HCT116 (cell line): ENCODE measurements around the gene PRPH2. TPM values are rescaled to one million over a fixed set of nuclear protein-coding genes. Genes with fewer than 3 reads are reported as not detected.

ENCODE experiments used
- ATAC-seq: fragments of 200-7000 bp; cut with Tn5 transposase; 2 replicates; pipeline ENCODE4 v1.9.1; 2020; ENCODE audit warnings: mild to moderate bottlenecking, moderate library complexity
- BruUV-seq: library from RNA; stranded (reverse); fragments of 400-500 nt; replicated peaks from 2 replicates; lab custom pipeline; 2021; lab: Mats Ljungman, UMichigan
- CTCF ChIA-PET: fragments of 300-600 bp; sonication (Branson Sonifier 250); formaldehyde crosslinking; loops from one replicate; lab custom pipeline; 2021; ENCODE audit warnings: antibody characterized with exemption; lab: Charles Lee
- POLR2A ChIA-PET: fragments of 300-600, 350-600 bp; sonication (Branson Sonifier 250); formaldehyde crosslinking; loops from one replicate; lab custom pipeline; 2021; ENCODE audit warnings: antibody characterized with exemption; lab: Charles Lee
- RAD21 ChIA-PET, 2 experiments: fragments of 300-600 bp; sonication (Branson Sonifier 250); formaldehyde crosslinking; loops; one replicate each; lab custom pipeline; 2023; ENCODE audit warnings: low total read pairs in 2 of 2; ENCODE audit not compliant: uncharacterized antibody in 2 of 2, unreplicated experiment in 2 of 2, low non-redundant PET in 1 of 2; lab: Charles Lee
- DNase-seq: peaks from one replicate; pipeline ENCODE4 v3.0.0-alpha.2; 2010; ENCODE audit warnings: low read depth, low spot score
- H2AFZ ChIP-seq: fragments of 200-600 bp; shearing (Covaris generic), sonication (generic); 2 replicates; pipeline ENCODE4 v1.6.1; 2017; ENCODE audit warnings: low read depth, mixed run types, mixed read lengths, antibody characterized with exemption, low read length; ENCODE audit not compliant: poor library complexity, severe bottlenecking
- H3K27ac ChIP-seq: 2 replicates; pipeline ENCODE4 v1.5.1; 2012; ENCODE audit warnings: low read depth, low read length
- H3K27me3 ChIP-seq: fragments of 200-600 bp; sonication (generic); 2 replicates; pipeline ENCODE4 v1.6.1; 2016; ENCODE audit warnings: mixed run types, low read length, mixed read lengths; ENCODE audit not compliant: insufficient read depth
- H3K36me3 ChIP-seq, 2 experiments: fragments of 200-500 bp in 1 of 2; fragments of 200-600 bp in 1 of 2; sonication (Bioruptor generic) in 1 of 2; sonication (generic) in 1 of 2; 2 replicates each; pipeline versions ENCODE4 v1.5.1 to v1.6.1; 2014 to 2016; ENCODE audit warnings: low read length in 2 of 2, inconsistent platforms in 1 of 2, mixed read lengths in 1 of 2, mixed run types in 1 of 2; ENCODE audit not compliant: insufficient read depth in 2 of 2, control insufficient read depth in 1 of 2
- H3K4me1 ChIP-seq, 2 experiments: fragments of 200-600 bp in 1 of 2; sonication (generic) in 1 of 2; 2 replicates each; pipeline versions ENCODE4 v1.5.1 to v1.6.1; 2012 to 2017; ENCODE audit warnings: low read length in 2 of 2, inconsistent platforms in 1 of 2, mild to moderate bottlenecking in 1 of 2, mixed read lengths in 1 of 2, mixed run types in 1 of 2, moderate library complexity in 1 of 2; ENCODE audit not compliant: insufficient read depth in 2 of 2, control insufficient read depth in 1 of 2
- H3K4me2 ChIP-seq: fragments of 200-600 bp; sonication (generic); 2 replicates; pipeline ENCODE4 v1.6.1; 2017; ENCODE audit warnings: mixed run types, low read length, mixed read lengths
- H3K4me3 ChIP-seq, 2 experiments: fragments of 200-600 bp in 1 of 2; sonication (generic) in 1 of 2; replicated peaks in 1 of 2; 2 replicates each; pipeline ENCODE4 v1.5.1; 2011 to 2016; ENCODE audit warnings: low read length in 2 of 2, control low read depth in 1 of 2, low read depth in 1 of 2, mild to moderate bottlenecking in 1 of 2, mixed read lengths in 1 of 2, mixed run types in 1 of 2
- H3K79me2 ChIP-seq: fragments of 200-600 bp; sonication (generic); 2 replicates; pipeline ENCODE4 v1.6.1; 2017; ENCODE audit warnings: mild to moderate bottlenecking, mixed run types, low read length, moderate library complexity, mixed read lengths; ENCODE audit not compliant: insufficient read depth
- H3K9ac ChIP-seq: fragments of 200-600 bp; sonication (generic); 2 replicates; pipeline ENCODE4 v1.6.1; 2016; ENCODE audit warnings: low read length, mixed read lengths
- H3K9me2 ChIP-seq: fragments of 200-600 bp; sonication (generic), shearing (Covaris generic); 2 replicates; pipeline ENCODE4 v1.6.1; 2017; ENCODE audit warnings: mixed run types, mild to moderate bottlenecking, moderate library complexity; ENCODE audit not compliant: insufficient read depth
- H3K9me3 ChIP-seq, 2 experiments: fragments of 200-500 bp in 1 of 2; fragments of 200-600 bp in 1 of 2; sonication (Bioruptor generic) in 1 of 2; sonication (generic) in 1 of 2; 2 replicates each; pipeline ENCODE4 v1.6.1; 2014 to 2017; ENCODE audit warnings: low read length in 2 of 2, mixed read lengths in 2 of 2, inconsistent platforms in 1 of 2, low read depth in 1 of 2, mild to moderate bottlenecking in 1 of 2, mixed run types in 1 of 2, moderate library complexity in 1 of 2; ENCODE audit not compliant: control insufficient read depth in 1 of 2, insufficient read depth in 1 of 2
- H4K20me1 ChIP-seq: fragments of 200-600 bp; sonication (generic), shearing (Covaris generic); 2 replicates; pipeline ENCODE4 v1.6.1; 2017; ENCODE audit warnings: mixed run types, mild to moderate bottlenecking, moderate library complexity; ENCODE audit not compliant: insufficient read depth
- CEBPB ChIP-seq: IDR thresholded peaks from 2 replicates; pipeline ENCODE4 v1.6.1; 2012; ENCODE audit warnings: low read depth
- EGR1 ChIP-seq: IDR thresholded peaks from 2 replicates; pipeline ENCODE4 v1.6.1; 2012; ENCODE audit warnings: low read depth
- ELF1 ChIP-seq: IDR thresholded peaks from 2 replicates; pipeline ENCODE4 v1.6.1; 2012; ENCODE audit warnings: low read depth, borderline replicate concordance
- EZH2 ChIP-seq: fragments of 200-600 bp; sonication (generic); IDR thresholded peaks from 2 replicates; pipeline ENCODE4 v1.6.1; 2017; ENCODE audit warnings: antibody characterized with exemption, mixed run types
- EZH2phosphoT487 ChIP-seq: fragments of 200-600 bp; IDR thresholded peaks from 2 replicates; pipeline ENCODE4 v1.6.1; 2018; ENCODE audit warnings: antibody characterized with exemption, borderline replicate concordance
- FOSL1 ChIP-seq: IDR thresholded peaks from 2 replicates; pipeline ENCODE4 v1.6.1; 2012; ENCODE audit warnings: low read depth
- JUND ChIP-seq: IDR thresholded peaks from 2 replicates; pipeline ENCODE4 v1.6.1; 2012
- POLR2A ChIP-seq: IDR thresholded peaks from 2 replicates; pipeline ENCODE4 v1.7.0; 2011; ENCODE audit warnings: borderline replicate concordance; ENCODE audit not compliant: insufficient read depth, insufficient read length; ENCODE audit errors: extremely low read depth
- POLR2AphosphoS5 ChIP-seq: IDR thresholded peaks from 2 replicates; pipeline ENCODE4 v1.6.1; 2011; ENCODE audit warnings: mild to moderate bottlenecking, low read depth, low read length, moderate library complexity
- RAD21 ChIP-seq: IDR thresholded peaks from 2 replicates; pipeline ENCODE4 v1.6.1; 2012; ENCODE audit warnings: low read depth, mild to moderate bottlenecking
- SIN3A ChIP-seq: IDR thresholded peaks from 2 replicates; pipeline ENCODE4 v1.6.1; 2012; ENCODE audit warnings: low read depth
- SP1 ChIP-seq: IDR thresholded peaks from 2 replicates; pipeline ENCODE4 v1.6.1; 2012; ENCODE audit warnings: low read depth
- SRF ChIP-seq: IDR thresholded peaks from 2 replicates; pipeline ENCODE4 v1.6.1; 2012; ENCODE audit warnings: low read depth
- YY1 ChIP-seq: IDR thresholded peaks from 2 replicates; pipeline ENCODE4 v1.6.1; 2011; ENCODE audit warnings: low read length, low read depth, moderate library complexity, mild to moderate bottlenecking; ENCODE audit not compliant: insufficient replicate concordance; ENCODE audit errors: extremely low read depth
- ZNF274 ChIP-seq: fragments of 200-500 bp; sonication (Bioruptor generic); IDR thresholded peaks from 2 replicates; pipeline ENCODE4 v1.6.1; 2014; ENCODE audit warnings: mild to moderate bottlenecking, low read depth, low read length, inconsistent platforms
- intact Hi-C: fragments of 100-400 bp; cut with micrococcal nuclease; formaldehyde crosslinking; loops from 2 replicates; pipeline ENCODE4 v1.10.0; 2022
- total RNA-seq: library from RNA; stranded (reverse); gene quantifications from one replicate; pipeline ENCODE4 v1.2.1, GENCODE V29; 2021; ENCODE audit not compliant: unreplicated experiment
- TF ChIP-seq, protein P1 (sequence below): IDR thresholded peaks from 2 replicates; pipeline ENCODE4 v1.6.1; 2011; ENCODE audit warnings: mild to moderate bottlenecking, low read length, moderate library complexity; ENCODE audit not compliant: insufficient replicate concordance; ENCODE audit errors: extremely low read depth
- TF ChIP-seq, protein P2 (sequence below): IDR thresholded peaks from 2 replicates; pipeline ENCODE4 v1.6.1; 2012; ENCODE audit warnings: low read depth
- TF ChIP-seq, protein P3 (sequence below): IDR thresholded peaks from 2 replicates; pipeline ENCODE4 v1.6.1; 2012

PRPH2 gene
- total RNA-seq, 1 experiment from 2014 or later: not detected

DNA sequence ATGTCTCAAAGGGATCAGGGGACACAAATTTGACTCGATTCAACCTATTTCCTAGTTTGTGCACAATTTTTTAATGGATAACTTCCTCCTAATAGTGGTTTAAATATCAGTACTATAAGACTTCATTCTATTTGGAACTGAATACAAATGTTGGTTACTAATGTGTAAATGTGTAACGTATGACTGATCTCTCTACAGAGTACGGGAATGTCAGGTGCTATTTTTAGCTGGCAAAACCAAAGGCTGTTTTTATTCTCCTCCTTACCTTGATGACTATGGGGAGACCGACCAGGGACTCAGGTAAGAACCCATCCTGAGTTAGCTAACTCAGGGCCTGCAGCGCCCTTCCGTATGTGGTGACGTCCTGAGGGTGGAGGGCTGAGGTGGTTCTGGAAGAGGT lies 33.0 kb downstream of the PRPH2 start:
- CTCF ChIA-PET: no interaction called here

More for the DNA sequence above, 33.0 kb downstream of the PRPH2 start:
- no TSS peak for BruUV-seq
- Histone ChIP-seq H3K9me2 (no peaks in the 10 kb centered on the region), H3K79me2 (no peaks in the 10 kb centered on the region), H2AFZ (no peak overlapping the region), H3K4me2 (no peak overlapping the region), H3K9me3 (no peaks in the 10 kb centered on the region), H3K9ac (no peak overlapping the region), H3K27ac (no peak overlapping the region), H3K27me3 (no peaks in the 10 kb centered on the region), H3K4me3 (no peak overlapping the region), H4K20me1 (no peaks in the 10 kb centered on the region), H3K36me3 (peaks cover 8 to 34% of the 10 kb centered on the region in 2 experiments; a peak in 3 of 4 replicates), H3K4me1 (peaks cover 16 to 31% of the 10 kb centered on the region in 2 experiments; a peak in 3 of 4 replicates)
- intact Hi-C loops: no loop called here
- ATAC-seq (no peak), DNase-seq (no peak)
- RAD21 ChIA-PET: no interaction called here
- POLR2A ChIA-PET: no interaction called here
- no peak for TF ChIP-seq RAD21
- TF ChIP-seq EGR1: no peak
- TF ChIP-seq, protein P1, sequence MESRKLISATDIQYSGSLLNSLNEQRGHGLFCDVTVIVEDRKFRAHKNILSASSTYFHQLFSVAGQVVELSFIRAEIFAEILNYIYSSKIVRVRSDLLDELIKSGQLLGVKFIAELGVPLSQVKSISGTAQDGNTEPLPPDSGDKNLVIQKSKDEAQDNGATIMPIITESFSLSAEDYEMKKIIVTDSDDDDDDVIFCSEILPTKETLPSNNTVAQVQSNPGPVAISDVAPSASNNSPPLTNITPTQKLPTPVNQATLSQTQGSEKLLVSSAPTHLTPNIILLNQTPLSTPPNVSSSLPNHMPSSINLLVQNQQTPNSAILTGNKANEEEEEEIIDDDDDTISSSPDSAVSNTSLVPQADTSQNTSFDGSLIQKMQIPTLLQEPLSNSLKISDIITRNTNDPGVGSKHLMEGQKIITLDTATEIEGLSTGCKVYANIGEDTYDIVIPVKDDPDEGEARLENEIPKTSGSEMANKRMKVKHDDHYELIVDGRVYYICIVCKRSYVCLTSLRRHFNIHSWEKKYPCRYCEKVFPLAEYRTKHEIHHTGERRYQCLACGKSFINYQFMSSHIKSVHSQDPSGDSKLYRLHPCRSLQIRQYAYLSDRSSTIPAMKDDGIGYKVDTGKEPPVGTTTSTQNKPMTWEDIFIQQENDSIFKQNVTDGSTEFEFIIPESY: no peak
- no peak for TF ChIP-seq YY1
- no peak for TF ChIP-seq SP1
- no peak for TF ChIP-seq FOSL1
- TF ChIP-seq EZH2: no peak
- TF ChIP-seq, protein P2, sequence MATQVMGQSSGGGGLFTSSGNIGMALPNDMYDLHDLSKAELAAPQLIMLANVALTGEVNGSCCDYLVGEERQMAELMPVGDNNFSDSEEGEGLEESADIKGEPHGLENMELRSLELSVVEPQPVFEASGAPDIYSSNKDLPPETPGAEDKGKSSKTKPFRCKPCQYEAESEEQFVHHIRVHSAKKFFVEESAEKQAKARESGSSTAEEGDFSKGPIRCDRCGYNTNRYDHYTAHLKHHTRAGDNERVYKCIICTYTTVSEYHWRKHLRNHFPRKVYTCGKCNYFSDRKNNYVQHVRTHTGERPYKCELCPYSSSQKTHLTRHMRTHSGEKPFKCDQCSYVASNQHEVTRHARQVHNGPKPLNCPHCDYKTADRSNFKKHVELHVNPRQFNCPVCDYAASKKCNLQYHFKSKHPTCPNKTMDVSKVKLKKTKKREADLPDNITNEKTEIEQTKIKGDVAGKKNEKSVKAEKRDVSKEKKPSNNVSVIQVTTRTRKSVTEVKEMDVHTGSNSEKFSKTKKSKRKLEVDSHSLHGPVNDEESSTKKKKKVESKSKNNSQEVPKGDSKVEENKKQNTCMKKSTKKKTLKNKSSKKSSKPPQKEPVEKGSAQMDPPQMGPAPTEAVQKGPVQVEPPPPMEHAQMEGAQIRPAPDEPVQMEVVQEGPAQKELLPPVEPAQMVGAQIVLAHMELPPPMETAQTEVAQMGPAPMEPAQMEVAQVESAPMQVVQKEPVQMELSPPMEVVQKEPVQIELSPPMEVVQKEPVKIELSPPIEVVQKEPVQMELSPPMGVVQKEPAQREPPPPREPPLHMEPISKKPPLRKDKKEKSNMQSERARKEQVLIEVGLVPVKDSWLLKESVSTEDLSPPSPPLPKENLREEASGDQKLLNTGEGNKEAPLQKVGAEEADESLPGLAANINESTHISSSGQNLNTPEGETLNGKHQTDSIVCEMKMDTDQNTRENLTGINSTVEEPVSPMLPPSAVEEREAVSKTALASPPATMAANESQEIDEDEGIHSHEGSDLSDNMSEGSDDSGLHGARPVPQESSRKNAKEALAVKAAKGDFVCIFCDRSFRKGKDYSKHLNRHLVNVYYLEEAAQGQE: no peak
- TF ChIP-seq CEBPB: no peak
- no peak for TF ChIP-seq ZNF274
- TF ChIP-seq SIN3A: no peak
- TF ChIP-seq SRF: no peak
- no peak for TF ChIP-seq JUND
- TF ChIP-seq EZH2phosphoT487: no peak
- TF ChIP-seq ELF1: no peak
- TF ChIP-seq, protein P3, sequence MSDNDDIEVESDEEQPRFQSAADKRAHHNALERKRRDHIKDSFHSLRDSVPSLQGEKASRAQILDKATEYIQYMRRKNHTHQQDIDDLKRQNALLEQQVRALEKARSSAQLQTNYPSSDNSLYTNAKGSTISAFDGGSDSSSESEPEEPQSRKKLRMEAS: no peak
- TF ChIP-seq POLR2AphosphoS5: no peak
- TF ChIP-seq POLR2A: no peak
